ENCODE measurements around the gene KRTAP10-1.

- no peak for TF ChIP-seq CTCF (conservative IDR thresholded peaks at IDR 0.05)
- no peak for TF ChIP-seq ZFX (IDR thresholded peaks at IDR 0.05)
Observed at GRCh38 chr21:44492567-44493385, 47.2 kb downstream of the KRTAP10-1 start.
